A549 (cell line): ENCODE results near the gene MORC2. TPM values are rescaled to one million over a fixed set of nuclear protein-coding genes. Genes with fewer than 3 reads are reported as not detected.
A peak's percentile ranks its signal among the peaks of the same experiment; 100 is the strongest.

Source experiments
- ATAC-seq, 2 experiments: fragments of 200-7000 bp in 1 of 2; fragments of >200 bp in 1 of 2; cut with Nextera tagmentation in 1 of 2; cut with Tn5 transposase in 1 of 2; 3 replicates each; pipeline versions ENCODE4 v1.8.0 to v1.9.1; 2018 to 2020; ENCODE audit warnings: mild to moderate bottlenecking in 1 of 2, moderate library complexity in 1 of 2
- CTCF ChIA-PET: fragments of 300-600 bp; sonication (Branson Sonifier 250); formaldehyde crosslinking; extraction: SDS; loops from one replicate; lab custom pipeline; 2021; ENCODE audit warnings: antibody characterized with exemption, inconsistent platforms; lab: Yijun Ruan, JAX
- POLR2A ChIA-PET: fragments of 350-600 bp; formaldehyde crosslinking; extraction: SDS; loops from one replicate; lab custom pipeline; 2021; ENCODE audit warnings: antibody characterized with exemption, inconsistent platforms; lab: Yijun Ruan, JAX
- DNase-seq, 2 experiments: peaks; one replicate each; pipeline versions ENCODE4 v3.0.0 to v3.0.0-alpha.2; 2011 to 2016; ENCODE audit warnings: low read depth in 1 of 2, low spot score in 1 of 2
- FAIRE-seq: peaks from 2 replicates; lab custom pipeline; 2011; peaks lifted over from hg19 to GRCh38; lab: Jason Lieb, UNC
- H3K27ac ChIP-seq, 2 experiments: fragments of >200 bp; sonication (Bioruptor Twin); formaldehyde crosslinking; 3 replicates each; pipeline ENCODE4 v1.5.1; 2016 to 2017
- H3K4me1 ChIP-seq: fragments of >200 bp; sonication (Bioruptor Twin); formaldehyde crosslinking; 3 replicates; pipeline ENCODE4 v1.6.1; 2016
- H3K4me2 ChIP-seq: fragments of >200 bp; sonication (Bioruptor Twin); formaldehyde crosslinking; 3 replicates; pipeline ENCODE4 v1.6.1; 2016
- H3K4me3 ChIP-seq: fragments of >200 bp; sonication (Bioruptor Twin); formaldehyde crosslinking; 3 replicates; pipeline ENCODE4 v1.5.1; 2016
- H3K9me3 ChIP-seq: fragments of >200 bp; sonication (Bioruptor Twin); formaldehyde crosslinking; 3 replicates; pipeline ENCODE4 v1.6.1; 2016
- CBX2 ChIP-seq: fragments of 200-600 bp; sonication (generic); IDR thresholded peaks from 2 replicates; pipeline ENCODE4 v1.6.1; 2016; ENCODE audit warnings: low read depth, mild to moderate bottlenecking, borderline replicate concordance
- EHF ChIP-seq: fragments of 250-450 bp; sonication (Bioruptor Pico); IDR thresholded peaks from 2 replicates; pipeline ENCODE4 v1.5.0; 2020; ENCODE audit warnings: mild to moderate bottlenecking
- FOSL2 ChIP-seq, 2 experiments: fragments of 450-650 bp in 1 of 2; fragments of >200 bp in 1 of 2; sonication (Bioruptor Twin) in 1 of 2; formaldehyde crosslinking; IDR thresholded peaks; 2 replicates each; pipeline versions ENCODE4 v1.5.0 to v1.6.1; 2016 to 2020; ENCODE audit warnings: mild to moderate bottlenecking in 1 of 2, moderate library complexity in 1 of 2
- MAFK ChIP-seq: fragments of 450-650 bp; IDR thresholded peaks from 2 replicates; pipeline ENCODE4 v1.6.1; 2014; ENCODE audit not compliant: partially characterized antibody
- NPAS2 ChIP-seq: fragments of 250-450 bp; sonication (Bioruptor Pico); IDR thresholded peaks from 2 replicates; pipeline ENCODE4 v1.8.0; 2022; ENCODE audit warnings: mild to moderate bottlenecking, moderate library complexity, borderline replicate concordance
- RAD21 ChIP-seq, 2 experiments: fragments of >200 bp in 1 of 2; sonication (Bioruptor Twin) in 1 of 2; formaldehyde crosslinking in 1 of 2; IDR thresholded peaks in 1 of 2; conservative IDR thresholded peaks in 1 of 2; 2 replicates in 1 of 2; 3 replicates in 1 of 2; pipeline ENCODE4 v1.6.1; 2012 to 2018; ENCODE audit warnings: inconsistent platforms in 1 of 2
- RARB ChIP-seq: fragments of 250-450 bp; sonication (Bioruptor Pico); IDR thresholded peaks from 2 replicates; pipeline ENCODE4 v1.8.0; 2021; ENCODE audit warnings: mild to moderate bottlenecking, moderate library complexity
- TP53 ChIP-seq: fragments of 250-450 bp; sonication (Bioruptor Pico); IDR thresholded peaks from 2 replicates; pipeline ENCODE4 v1.5.0; 2021; ENCODE audit warnings: mild to moderate bottlenecking, moderate library complexity
- USF2 ChIP-seq: fragments of 450-650 bp; IDR thresholded peaks from 2 replicates; pipeline ENCODE4 v1.6.1; 2014; ENCODE audit warnings: antibody characterized with exemption
- ZFP36 ChIP-seq: fragments of 450-650 bp; IDR thresholded peaks from 2 replicates; pipeline ENCODE4 v1.6.1; 2014; ENCODE audit warnings: borderline replicate concordance; ENCODE audit not compliant: partially characterized antibody
- WGBS: methylation state at CpG from one replicate; pipeline ENCODE4 v1.1.6; 2017; ENCODE audit errors: missing lambda C conversion rate; 5-methylcytosine and 5-hydroxymethylcytosine counted together
- polyA plus RNA-seq, 4 experiments: library from polyadenylated mRNA; depleted of rRNA in 3 of 4; stranded (reverse); fragments of >200 nt; fragmentation: RNase III in 1 of 4; extraction: RNeasy Plus Mini Kit Qiagen cat#74134 plus additional on column Dnase treatment in 1 of 4; gene quantifications; 2 replicates in 3 of 4; 3 replicates in 1 of 4; pipeline ENCODE4 v1.2.3, GENCODE V29; 2011 to 2017
- TF ChIP-seq, protein P1 (sequence below): fragments of 200-600 bp; sonication (generic); IDR thresholded peaks from 2 replicates; pipeline ENCODE4 v1.6.1; 2016; ENCODE audit warnings: antibody characterized with exemption, mild to moderate bottlenecking, moderate library complexity

Gene MORC2
- polyA plus RNA-seq, 2 of the 4 experiments (the other 2 are of a cell fraction) = 14.8 to 16.0 TPM

- no peak for ATAC-seq
- WGBS = 71% methylated on average over 2 of the region's 2 CpGs
Observed at GRCh38 chr22:30984317-30984716, 15.7 kb upstream of the MORC2 start.

DNA sequence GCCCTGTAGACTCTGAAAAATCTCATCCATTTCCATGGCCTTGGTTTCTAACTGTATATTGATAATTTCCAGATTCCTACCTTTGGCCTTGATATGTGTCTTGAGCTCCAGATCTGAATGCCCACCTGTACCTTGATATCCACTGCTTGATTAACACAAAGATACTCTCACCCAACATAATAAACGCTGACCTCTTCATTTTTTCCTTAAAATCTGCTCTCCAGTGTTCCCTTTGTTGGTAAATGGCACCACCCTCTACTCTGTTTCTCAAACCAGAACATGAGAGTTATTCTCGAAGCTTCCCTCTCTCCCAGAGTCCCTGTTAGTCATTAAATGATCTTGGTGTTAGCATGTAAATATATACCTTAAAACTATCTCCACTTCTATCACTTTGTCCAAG, 13.9 kb upstream of the MORC2 start:
- 88% methylated on average over 2 of the region's 2 CpGs for WGBS
- ChIA-PET POLR2A (no interaction called here), CTCF (no interaction called here)
- Histone ChIP-seq H3K27ac (no peak overlapping the region), H3K4me1 (no peaks in the 10 kb centered on the region), H3K4me2 (no peak overlapping the region), H3K9me3 (peaks cover 17% of the 10 kb centered on the region), H3K4me3 (no peak overlapping the region)
- ATAC-seq (no peak), FAIRE-seq (no peak), DNase-seq (no peak)
- TF ChIP-seq ZFP36 (no peak), MAFK (peak; percentile 80)

More at GRCh38 chr22:30984317-30984716, 15.7 kb upstream of the MORC2 start:
- TF ChIP-seq USF2 (no peak), RAD21 (conservative IDR thresholded peaks at IDR 0.05 in 1 of 2, IDR thresholded peaks at IDR 0.05 in 1 of 2) (no peak)
- TF ChIP-seq, protein P1, sequence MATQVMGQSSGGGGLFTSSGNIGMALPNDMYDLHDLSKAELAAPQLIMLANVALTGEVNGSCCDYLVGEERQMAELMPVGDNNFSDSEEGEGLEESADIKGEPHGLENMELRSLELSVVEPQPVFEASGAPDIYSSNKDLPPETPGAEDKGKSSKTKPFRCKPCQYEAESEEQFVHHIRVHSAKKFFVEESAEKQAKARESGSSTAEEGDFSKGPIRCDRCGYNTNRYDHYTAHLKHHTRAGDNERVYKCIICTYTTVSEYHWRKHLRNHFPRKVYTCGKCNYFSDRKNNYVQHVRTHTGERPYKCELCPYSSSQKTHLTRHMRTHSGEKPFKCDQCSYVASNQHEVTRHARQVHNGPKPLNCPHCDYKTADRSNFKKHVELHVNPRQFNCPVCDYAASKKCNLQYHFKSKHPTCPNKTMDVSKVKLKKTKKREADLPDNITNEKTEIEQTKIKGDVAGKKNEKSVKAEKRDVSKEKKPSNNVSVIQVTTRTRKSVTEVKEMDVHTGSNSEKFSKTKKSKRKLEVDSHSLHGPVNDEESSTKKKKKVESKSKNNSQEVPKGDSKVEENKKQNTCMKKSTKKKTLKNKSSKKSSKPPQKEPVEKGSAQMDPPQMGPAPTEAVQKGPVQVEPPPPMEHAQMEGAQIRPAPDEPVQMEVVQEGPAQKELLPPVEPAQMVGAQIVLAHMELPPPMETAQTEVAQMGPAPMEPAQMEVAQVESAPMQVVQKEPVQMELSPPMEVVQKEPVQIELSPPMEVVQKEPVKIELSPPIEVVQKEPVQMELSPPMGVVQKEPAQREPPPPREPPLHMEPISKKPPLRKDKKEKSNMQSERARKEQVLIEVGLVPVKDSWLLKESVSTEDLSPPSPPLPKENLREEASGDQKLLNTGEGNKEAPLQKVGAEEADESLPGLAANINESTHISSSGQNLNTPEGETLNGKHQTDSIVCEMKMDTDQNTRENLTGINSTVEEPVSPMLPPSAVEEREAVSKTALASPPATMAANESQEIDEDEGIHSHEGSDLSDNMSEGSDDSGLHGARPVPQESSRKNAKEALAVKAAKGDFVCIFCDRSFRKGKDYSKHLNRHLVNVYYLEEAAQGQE = no peak
- Histone ChIP-seq H3K4me3 (no peak overlapping the region), H3K27ac (no peak overlapping the region), H3K4me2 (no peak overlapping the region), H3K4me1 (no peaks in the 10 kb centered on the region), H3K9me3 (peaks cover 11% of the 10 kb centered on the region; the same call in 2 of the 3 replicates)
- POLR2A ChIA-PET = interaction anchor here (1.0 kb wide), 1 partner anchor 15 kb away, joined by 4 read pairs; the partner anchor contains the start of genes MORC2 and TUG1
- CTCF ChIA-PET = interaction anchor here (1.6 kb wide), 1 partner anchor 101 kb away, joined by 4 read pairs; no protein-coding TSS in a partner anchor
- DNase-seq = peak in 1 of 2 experiments; percentile 13
- no peak for FAIRE-seq

DNA sequence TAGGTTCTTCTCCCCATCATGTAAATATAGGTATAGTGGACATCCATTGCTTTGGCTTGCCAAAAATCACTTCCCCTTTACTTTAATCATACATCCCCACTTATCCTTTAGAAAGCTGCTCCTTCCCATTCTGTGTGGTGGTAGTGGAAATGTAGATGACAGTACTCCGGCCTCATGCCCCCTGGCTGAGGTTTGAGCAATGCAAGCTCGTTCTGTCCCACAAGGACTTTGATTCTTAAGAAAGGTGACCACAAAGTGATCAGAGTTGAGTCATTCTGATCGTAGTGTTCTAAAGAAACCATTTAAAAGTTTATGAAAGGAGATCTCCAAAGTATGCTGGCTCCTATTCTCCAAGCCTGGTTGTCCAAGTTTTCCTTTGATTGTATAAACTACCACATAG, 11.4 kb upstream of the MORC2 start:
- FAIRE-seq = no peak
- Histone ChIP-seq H3K4me3 (no peak overlapping the region), H3K27ac (no peak overlapping the region), H3K4me2 (no peak overlapping the region), H3K9me3 (peaks cover 43% of the 10 kb centered on the region), H3K4me1 (no peaks in the 10 kb centered on the region)
- ATAC-seq = no peak
- CTCF ChIA-PET = interaction anchor here (1.3 to 1.7 kb wide), 2 partner anchors 11 to 14 kb away, joined by 4 to 5 read pairs; partner anchors contain the start of genes MORC2 and TUG1
- DNase-seq = no peak
- no peak for TF ChIP-seq TP53
- TF ChIP-seq, protein P1 = no peak
- TF ChIP-seq EHF (CRISPR knock-in tag) = no peak
- no peak for TF ChIP-seq NPAS2
- TF ChIP-seq RAD21 (conservative IDR thresholded peaks at IDR 0.05 in 1 of 2, IDR thresholded peaks at IDR 0.05 in 1 of 2) = no peak
- no peak for TF ChIP-seq RARB
- no peak for TF ChIP-seq FOSL2 (IDR thresholded peaks at IDR 0.05)
- TF ChIP-seq FOSL2 (CRISPR knock-in tag; IDR thresholded peaks at IDR 0.05) = no peak
- no peak for TF ChIP-seq CBX2
- WGBS = 93% methylated on average over 3 of the region's 3 CpGs
- POLR2A ChIA-PET = no interaction called here
